H1 (cell line): ENCODE results near the gene VWF. TPM values are rescaled to one million over a fixed set of nuclear protein-coding genes. Genes with fewer than 3 reads are reported as not detected.

ENCODE experiments used
- CTCF ChIA-PET: fragments of 300-600 bp; sonication (Branson Sonifier 250); formaldehyde crosslinking; loops from one replicate; lab custom pipeline; 2021; ENCODE audit not compliant: partially characterized antibody; lab: Charles Lee
- POLR2A ChIA-PET: fragments of 300-600 bp; sonication (Branson Sonifier 250); formaldehyde crosslinking; loops from one replicate; lab custom pipeline; 2021; ENCODE audit warnings: inconsistent platforms; ENCODE audit not compliant: partially characterized antibody; lab: Charles Lee
- DNase-seq, 2 experiments: peaks; one replicate each; pipeline versions ENCODE4 v3.0.0 to v3.0.0-alpha.2; 2010 to 2022; ENCODE audit warnings: low spot score in 2 of 2, low read depth in 1 of 2, mixed read lengths in 1 of 2
- FAIRE-seq: peaks from 2 replicates; lab custom pipeline; 2011; peaks lifted over from hg19 to GRCh38; lab: Jason Lieb, UNC
- H2AFZ ChIP-seq: 2 replicates; pipeline ENCODE4 v1.8.1; 2012; ENCODE audit warnings: low read length, inconsistent platforms
- H2AK5ac ChIP-seq: 2 replicates; pipeline ENCODE4 v1.6.1; 2013; ENCODE audit warnings: low read depth, low read length
- H2BK120ac ChIP-seq: replicated peaks from 2 replicates; pipeline ENCODE3; 2013; ENCODE audit warnings: low read depth, low read length, inconsistent platforms
- H2BK12ac ChIP-seq: 2 replicates; pipeline ENCODE4 v1.6.1; 2013; ENCODE audit warnings: low read depth, low read length
- H2BK15ac ChIP-seq: 2 replicates; pipeline ENCODE4 v1.6.1; 2013; ENCODE audit warnings: low read length
- H2BK20ac ChIP-seq: 2 replicates; pipeline ENCODE4 v1.6.1; 2013; ENCODE audit warnings: low read length
- H2BK5ac ChIP-seq: 2 replicates; pipeline ENCODE4 v1.6.1; 2013; ENCODE audit warnings: low read depth, low read length
- H3K14ac ChIP-seq: 2 replicates; pipeline ENCODE4 v1.6.1; 2013; ENCODE audit warnings: inconsistent platforms; ENCODE audit not compliant: insufficient read length
- H3K18ac ChIP-seq: 2 replicates; pipeline ENCODE4 v1.6.1; 2013; ENCODE audit warnings: low read length; ENCODE audit errors: extremely low read depth
- H3K23ac ChIP-seq: 2 replicates; pipeline ENCODE4 v1.6.1; 2013; ENCODE audit warnings: inconsistent platforms; ENCODE audit not compliant: insufficient read length
- H3K23me2 ChIP-seq: 2 replicates; pipeline ENCODE4 v1.6.1; 2013; ENCODE audit warnings: low read depth, low read length
- H3K27ac ChIP-seq: 2 replicates; pipeline ENCODE4 v1.6.1; 2011; ENCODE audit warnings: low read depth, low read length, inconsistent platforms
- H3K27me3 ChIP-seq, 4 experiments: replicated peaks in 1 of 4; 1 replicate in 1 of 4; 2 replicates in 3 of 4; pipeline versions ENCODE4 v1.6.1 to v1.8.1; 2011 to 2013; ENCODE audit warnings: low read length in 3 of 4, mild to moderate bottlenecking in 3 of 4, inconsistent platforms in 2 of 4, mixed read lengths in 2 of 4, moderate library complexity in 1 of 4; ENCODE audit not compliant: control insufficient read depth in 3 of 4, insufficient read depth in 3 of 4; ENCODE audit errors: extremely low read depth in 1 of 4
- H3K36me3 ChIP-seq, 4 experiments: 2 replicates each; pipeline versions ENCODE4 v1.6.1 to v1.8.1; 2011 to 2013; ENCODE audit warnings: mild to moderate bottlenecking in 4 of 4, low read length in 3 of 4, moderate library complexity in 2 of 4, control low read depth in 1 of 4, inconsistent platforms in 1 of 4; ENCODE audit not compliant: insufficient read depth in 4 of 4, control insufficient read depth in 2 of 4
- H3K4ac ChIP-seq: replicated peaks from 2 replicates; pipeline ENCODE3; 2013; ENCODE audit warnings: low read length, low read depth, mixed read lengths, inconsistent platforms; ENCODE audit not compliant: insufficient read length
- H3K4me1 ChIP-seq, 4 experiments: replicated peaks in 1 of 4; 1 replicate in 1 of 4; 2 replicates in 3 of 4; pipeline versions ENCODE4 v1.6.1 to v1.8.1; 2011 to 2013; ENCODE audit warnings: low read length in 3 of 4, inconsistent platforms in 2 of 4, mixed read lengths in 1 of 4; ENCODE audit not compliant: insufficient read depth in 4 of 4, control insufficient read depth in 3 of 4
- H3K4me2 ChIP-seq, 2 experiments: 2 replicates each; pipeline versions ENCODE4 v1.6.1 to v1.8.1; 2011 to 2013; ENCODE audit warnings: low read depth in 2 of 2, low read length in 2 of 2, control low read depth in 1 of 2, inconsistent platforms in 1 of 2, mild to moderate bottlenecking in 1 of 2; ENCODE audit not compliant: insufficient read depth in 1 of 2
- H3K4me3 ChIP-seq, 4 experiments: fragments of 200-600, 300-600 bp in 1 of 4; sonication (generic), shearing (Covaris generic), sonication (Bioruptor Twin) in 1 of 4; 2 replicates each; pipeline versions ENCODE4 v1.5.1 to v1.8.1; 2011 to 2016; ENCODE audit warnings: low read length in 4 of 4, low read depth in 3 of 4, control low read depth in 2 of 4, inconsistent platforms in 2 of 4, mild to moderate bottlenecking in 2 of 4, mixed read lengths in 1 of 4, moderate library complexity in 1 of 4; ENCODE audit not compliant: insufficient read depth in 2 of 4; ENCODE audit errors: extremely low read depth in 1 of 4
- H3K56ac ChIP-seq: replicated peaks from 2 replicates; pipeline ENCODE3; 2013; ENCODE audit warnings: low read depth, mild to moderate bottlenecking, mixed read lengths, low read length, inconsistent platforms; ENCODE audit not compliant: insufficient read length
- H3K79me1 ChIP-seq: 2 replicates; pipeline ENCODE4 v1.6.1; 2013; ENCODE audit warnings: low read depth, low read length, control low read depth
- H3K79me2 ChIP-seq, 2 experiments: 2 replicates each; pipeline versions ENCODE4 v1.6.1 to v1.8.1; 2012 to 2013; ENCODE audit warnings: low read length in 2 of 2, mild to moderate bottlenecking in 2 of 2, inconsistent platforms in 1 of 2; ENCODE audit not compliant: insufficient read depth in 2 of 2, control insufficient read depth in 1 of 2
- H3K9ac ChIP-seq, 4 experiments: replicated peaks in 1 of 4; 1 replicate in 1 of 4; 2 replicates in 3 of 4; pipeline versions ENCODE4 v1.6.1 to v1.8.1; 2011 to 2013; ENCODE audit warnings: low read depth in 3 of 4, low read length in 3 of 4, control low read depth in 2 of 4, mild to moderate bottlenecking in 2 of 4, moderate library complexity in 2 of 4, inconsistent platforms in 1 of 4; ENCODE audit errors: extremely low read depth in 1 of 4
- H3K9me3 ChIP-seq, 2 experiments: 2 replicates each; pipeline versions ENCODE4 v1.6.1 to v1.8.1; 2012 to 2013; ENCODE audit warnings: mild to moderate bottlenecking in 2 of 2, moderate library complexity in 2 of 2, control low read depth in 1 of 2, inconsistent platforms in 1 of 2, low read depth in 1 of 2, low read length in 1 of 2, mixed read lengths in 1 of 2; ENCODE audit not compliant: insufficient read depth in 2 of 2
- H4K20me1 ChIP-seq, 2 experiments: replicated peaks in 1 of 2; 2 replicates each; pipeline versions ENCODE3 to v1.8.1; 2011 to 2013; ENCODE audit warnings: inconsistent platforms in 2 of 2, low read length in 2 of 2, mild to moderate bottlenecking in 1 of 2; ENCODE audit not compliant: insufficient read depth in 2 of 2, control insufficient read depth in 1 of 2
- H4K5ac ChIP-seq: 2 replicates; pipeline ENCODE4 v1.6.1; 2013; ENCODE audit warnings: low read length, low read depth, mixed read lengths, inconsistent platforms; ENCODE audit not compliant: insufficient read length
- H4K8ac ChIP-seq: 2 replicates; pipeline ENCODE4 v1.8.0; 2013; ENCODE audit warnings: mild to moderate bottlenecking, moderate library complexity, low read length, inconsistent platforms; ENCODE audit not compliant: insufficient read depth; ENCODE audit errors: extremely low read depth
- H4K91ac ChIP-seq: replicated peaks from 2 replicates; pipeline ENCODE3; 2013; ENCODE audit warnings: low read length, mixed read lengths, inconsistent platforms; ENCODE audit not compliant: insufficient read length
- CTCF ChIP-seq, 3 experiments: IDR thresholded peaks; 1 replicate in 2 of 3; 2 replicates in 1 of 3; pipeline versions ENCODE4 v1.5.1 to v1.6.1; 2011; ENCODE audit warnings: low read length in 3 of 3, mild to moderate bottlenecking in 3 of 3, inconsistent platforms in 2 of 3, low read depth in 1 of 3, moderate library complexity in 1 of 3; ENCODE audit not compliant: insufficient read depth in 1 of 3; ENCODE audit errors: control extremely low read depth in 1 of 3
- TAF7 ChIP-seq: optimal IDR thresholded peaks from 2 replicates; pipeline ENCODE3; 2011; ENCODE audit warnings: low read depth, mild to moderate bottlenecking, inconsistent platforms, low read length, moderate library complexity, borderline replicate concordance
- WGBS, 2 experiments: shearing (Covaris generic) in 1 of 2; methylation state at CpG; one replicate each; pipeline versions ENCODE4 v1.1.6 to v1.1.7; 2013 to 2015; ENCODE audit warnings: low lambda C conversion rate in 2 of 2, mixed read lengths in 2 of 2, inconsistent platforms in 1 of 2, low coverage in 1 of 2, missing lambda C conversion rate in 1 of 2; ENCODE audit not compliant: insufficient replicate concordance in 2 of 2, insufficient coverage in 1 of 2, insufficient read length in 1 of 2; ENCODE audit errors: extremely low coverage in 1 of 2, missing lambda C conversion rate in 1 of 2; 5-methylcytosine and 5-hydroxymethylcytosine counted together
- polyA plus RNA-seq, 7 experiments: library from polyadenylated mRNA; depleted of rRNA in 3 of 7; stranded (reverse) in 5 of 7; unstranded in 2 of 7; fragments of >200 nt in 5 of 7; fragments of 200-250 nt in 2 of 7; gene quantifications; 1 replicate in 5 of 7; 2 replicates in 1 of 7; 4 replicates in 1 of 7; pipeline versions ENCODE4 v1.2.1 to v1.2.3, GENCODE V29; 2011 to 2013; ENCODE audit warnings: missing spikeins in 2 of 7, mixed read lengths in 2 of 7
- total RNA-seq: library from RNA; stranded (reverse); fragmentation: NEBNext Ultra II Directional; extraction: Animal tissue kit (Norgen Biotek cat#: 25700); gene quantifications from 2 replicates; pipeline ENCODE4 v1.2.1, GENCODE V29; 2021

The VWF gene
- total and polyA plus RNA-seq, 2 of the 8 experiments (the other 6 are each of a cell fraction or from before 2014, with no cell fraction given) = 0.39 to 0.60 TPM

- H3K4me2 ChIP-seq = no peak overlapping the region
- H4K20me1 ChIP-seq = peaks cover 0 to 4% of the 10 kb centered on the region in 2 experiments
- ChIA-PET CTCF (interaction anchor here (0.9 to 1.9 kb wide), 10 partner anchors 10 to 156 kb away, joined by 3 to 6 read pairs (median 4); partner anchors contain the start of gene ANO2), POLR2A (interaction anchor here (1.4 kb wide), 1 partner anchor 8 kb away, joined by 3 read pairs; no protein-coding TSS in a partner anchor)
- no peak overlapping the region for H3K23ac ChIP-seq
- FAIRE-seq = no peak
- H3K4me3 ChIP-seq = no peak overlapping the region
- no peak overlapping the region for H2BK12ac ChIP-seq
- H3K4me1 ChIP-seq = peaks cover 3 to 6% (median 5%) of the 10 kb centered on the region in 4 experiments; a peak in 4 of 7 replicates
- H2AK5ac ChIP-seq = no peak overlapping the region
- H3K27me3 ChIP-seq = 0 out of 7 replicates have a peak, but pooled peaks cover 0 to 3% (median 0%) of the 10 kb centered on the region in 4 experiments
- no peak overlapping the region for H2BK15ac ChIP-seq
- no peaks in the 10 kb centered on the region for H3K9me3 ChIP-seq
- no peak overlapping the region for H3K18ac ChIP-seq
- no peak overlapping the region for H2BK120ac ChIP-seq
- H3K56ac ChIP-seq = no peak overlapping the region
- 91% methylated on average over 5 of the region's 5 CpGs; no CpG with 5 or more reads in 1 of the 2 experiments for WGBS, 2 experiments
- H3K4ac ChIP-seq = no peak overlapping the region
- H3K36me3 ChIP-seq = no peaks in the 10 kb centered on the region
- H4K91ac ChIP-seq = no peak overlapping the region
- no peak overlapping the region for H3K27ac ChIP-seq
- no peak for DNase-seq
- H4K5ac ChIP-seq = no peak overlapping the region
- no peak for TF ChIP-seq TAF7
- TF ChIP-seq CTCF (IDR thresholded peaks at IDR 0.05; ENCODE audit: control extremely low read depth in 1 of 3, insufficient read depth in 1 of 3, low read depth in 1 of 3, low read length in 3 of 3) = peak in 2 of 3 experiments; percentile 6 to 38; a peak in 2 of 4 replicates
- H3K14ac ChIP-seq = no peak overlapping the region
- no peak overlapping the region for H3K9ac ChIP-seq
- no peaks in the 10 kb centered on the region for H3K79me2 ChIP-seq
- no peak overlapping the region for H2BK20ac ChIP-seq
- H2BK5ac ChIP-seq = no peak overlapping the region
- no peaks in the 10 kb centered on the region for H3K79me1 ChIP-seq
- H2AFZ ChIP-seq = no peak overlapping the region
- H3K23me2 ChIP-seq = no peaks in the 10 kb centered on the region
- no peak overlapping the region for H4K8ac ChIP-seq
These were observed 154.3 kb downstream of the VWF start for GRCh38 chr12:5969974-5970690.
